ENCODE measurements around the gene RBM26. TPM values are rescaled to one million over a fixed set of nuclear protein-coding genes. Genes with fewer than 3 reads are reported as not detected.

RBM26 gene
- total and polyA plus RNA-seq, 4 donors = 6.4 to 18.4 (median 12.3) TPM

GRCh38 chr13:79398915-79399314 lies 7.1 kb downstream of the RBM26 start:
- TF ChIP-seq JUND (IDR thresholded peaks at IDR 0.05) (no peak), YY1 (IDR thresholded peaks at IDR 0.05) (no peak), RAD21 (IDR thresholded peaks at IDR 0.05) (no peak), ATF3 (IDR thresholded peaks at IDR 0.05) (no peak), MAX (IDR thresholded peaks at IDR 0.05) (no peak), ZBTB33 (IDR thresholded peaks at IDR 0.05) (no peak), FOXA2 (IDR thresholded peaks at IDR 0.05) (no peak), NR2F2 (IDR thresholded peaks at IDR 0.05) (no peak), FOXA1 (IDR thresholded peaks at IDR 0.05) (no peak), HNF4A (conservative IDR thresholded peaks at IDR 0.05) (no peak), EGR1 (IDR thresholded peaks at IDR 0.05; ENCODE audit: low read depth in 2 of 2) (no peak), REST (IDR thresholded peaks at IDR 0.05) (no peak), TAF1 (conservative IDR thresholded peaks at IDR 0.05) (no peak), RXRA (IDR thresholded peaks at IDR 0.05) (no peak), SP1 (IDR thresholded peaks at IDR 0.05) (no peak), HNF4G (IDR thresholded peaks at IDR 0.05) (no peak), CTCF (IDR thresholded peaks at IDR 0.05; ENCODE audit: low read depth, low read length, missing input control) (no peak), GABPA (IDR thresholded peaks at IDR 0.05 in 1 of 2, conservative IDR thresholded peaks at IDR 0.05 in 1 of 2) (no peak)
- H3K27me3 ChIP-seq (ENCODE audit: control insufficient read depth in 4 of 4, insufficient read depth in 4 of 4, low read length in 3 of 4) = no peaks in the 10 kb centered on the region
- H3K9ac ChIP-seq (ENCODE audit: low read depth in 1 of 2, low read length in 2 of 2) = no peak overlapping the region
- peaks cover 0 to 2% (median under 1%) of the 10 kb centered on the region in 4 donors for H3K9me3 ChIP-seq (ENCODE audit: control insufficient read depth in 4 of 4, low read length in 3 of 4)
- no peak for DNase-seq (ENCODE audit: low spot score)
- H3K27ac ChIP-seq (ENCODE audit: low read depth in 1 of 2, low read length in 2 of 2) = no peak overlapping the region
- H3K4me3 ChIP-seq (ENCODE audit: low read depth in 1 of 3, low read length in 3 of 3) = no peak overlapping the region
- H3K36me3 ChIP-seq (ENCODE audit: control insufficient read depth in 4 of 4, insufficient read depth in 3 of 4, low read depth in 1 of 4, low read length in 3 of 4) = peaks cover 0 to 5% (median 3%) of the 10 kb centered on the region in 4 donors
- H3K4me1 ChIP-seq (ENCODE audit: control insufficient read depth in 4 of 4, insufficient read depth in 4 of 4, low read length in 3 of 4) = peaks cover 9 to 28% (median 12%) of the 10 kb centered on the region in 4 donors
- 84% methylated on average over 1 of the region's 1 CpG for WGBS
